IPS-20b (cell line): ENCODE data around the gene NDUFA6.
A peak's percentile ranks its signal among the peaks of the same experiment; 100 is the strongest.

Experiments
- H3K27ac ChIP-seq: one replicate; pipeline ENCODE4 v1.5.1; 2013; ENCODE audit warnings: low read length
- H3K27me3 ChIP-seq: 2 replicates; pipeline ENCODE4 v1.6.1; 2013; ENCODE audit warnings: mild to moderate bottlenecking, low read length, inconsistent platforms; ENCODE audit not compliant: insufficient read depth
- H3K36me3 ChIP-seq: 2 replicates; pipeline ENCODE4 v1.6.1; 2013; ENCODE audit warnings: low read depth, mild to moderate bottlenecking, inconsistent platforms, low read length, moderate library complexity; ENCODE audit not compliant: insufficient read depth
- H3K4me1 ChIP-seq: 2 replicates; pipeline ENCODE4 v1.6.1; 2013; ENCODE audit warnings: mild to moderate bottlenecking, control low read depth, inconsistent platforms, low read length, moderate library complexity; ENCODE audit not compliant: insufficient read depth
- H3K4me3 ChIP-seq: 2 replicates; pipeline ENCODE4 v1.5.1; 2013; ENCODE audit warnings: mild to moderate bottlenecking, low read length, inconsistent platforms
- H3K9ac ChIP-seq: 2 replicates; pipeline ENCODE4 v1.6.1; 2013; ENCODE audit warnings: low read depth, mild to moderate bottlenecking, inconsistent platforms, low read length, moderate library complexity
- H3K9me3 ChIP-seq: 2 replicates; pipeline ENCODE4 v1.6.1; 2013; ENCODE audit warnings: mild to moderate bottlenecking, low read depth, low read length, inconsistent platforms; ENCODE audit not compliant: insufficient read depth

Gene NDUFA6

GRCh38 chr22:42067671-42068251, 22.8 kb downstream of the NDUFA6 start:
- Histone ChIP-seq H3K9me3 (no peaks in the 10 kb centered on the region), H3K4me1 (peaks cover 20% of the 10 kb centered on the region; the same call in 1 of the 2 replicates), H3K36me3 (peaks cover 23% of the 10 kb centered on the region), H3K27me3 (peaks cover 5% of the 10 kb centered on the region; the same call in 1 of the 2 replicates), H3K4me3 (no peak overlapping the region), H3K9ac (no peak overlapping the region), H3K27ac (no peak overlapping the region)

- H3K4me1 ChIP-seq = peaks cover 20% of the 10 kb centered on the region; the same call in 1 of the 2 replicates
- H3K9me3 ChIP-seq = no peaks in the 10 kb centered on the region
- peaks cover 23% of the 10 kb centered on the region for H3K36me3 ChIP-seq
- H3K4me3 ChIP-seq = no peak overlapping the region
- no peak overlapping the region for H3K9ac ChIP-seq
- H3K27me3 ChIP-seq = peaks cover 5% of the 10 kb centered on the region; the same call in 1 of the 2 replicates
- H3K27ac ChIP-seq = no peak overlapping the region
Observed at GRCh38 chr22:42066937-42067336, 23.6 kb downstream of the NDUFA6 start.

GRCh38 chr22:42066126-42066761, 24.3 kb downstream of the NDUFA6 start:
- peaks cover 27% of the 10 kb centered on the region for H3K36me3 ChIP-seq
- H3K9ac ChIP-seq = no peak overlapping the region
- peaks cover 5% of the 10 kb centered on the region; the same call in 1 of the 2 replicates for H3K27me3 ChIP-seq
- H3K4me1 ChIP-seq = peaks cover 19% of the 10 kb centered on the region; the same call in 1 of the 2 replicates
- no peak overlapping the region for H3K27ac ChIP-seq
- H3K4me3 ChIP-seq = no peak overlapping the region
- H3K9me3 ChIP-seq = no peaks in the 10 kb centered on the region

GRCh38 chr22:42065438-42066125, 25.0 kb downstream of the NDUFA6 start:
- Histone ChIP-seq H3K4me3 (peak overlapping the region; percentile 39), H3K36me3 (peaks cover 33% of the 10 kb centered on the region), H3K4me1 (peaks cover 15% of the 10 kb centered on the region; the same call in 1 of the 2 replicates), H3K9ac (no peak overlapping the region; the same call in 1 of the 2 replicates), H3K27me3 (peaks cover 5% of the 10 kb centered on the region; the same call in 1 of the 2 replicates), H3K9me3 (no peaks in the 10 kb centered on the region), H3K27ac (no peak overlapping the region)

- Histone ChIP-seq H3K9me3 (no peaks in the 10 kb centered on the region), H3K27ac (no peak overlapping the region), H3K9ac (no peak overlapping the region; the same call in 1 of the 2 replicates), H3K4me1 (peaks cover 10% of the 10 kb centered on the region; the same call in 1 of the 2 replicates), H3K4me3 (peak overlapping the region; percentile 39), H3K27me3 (peaks cover 3% of the 10 kb centered on the region; the same call in 1 of the 2 replicates), H3K36me3 (peaks cover 42% of the 10 kb centered on the region)
Observed at GRCh38 chr22:42064629-42065028, 25.9 kb downstream of the NDUFA6 start.

DNA sequence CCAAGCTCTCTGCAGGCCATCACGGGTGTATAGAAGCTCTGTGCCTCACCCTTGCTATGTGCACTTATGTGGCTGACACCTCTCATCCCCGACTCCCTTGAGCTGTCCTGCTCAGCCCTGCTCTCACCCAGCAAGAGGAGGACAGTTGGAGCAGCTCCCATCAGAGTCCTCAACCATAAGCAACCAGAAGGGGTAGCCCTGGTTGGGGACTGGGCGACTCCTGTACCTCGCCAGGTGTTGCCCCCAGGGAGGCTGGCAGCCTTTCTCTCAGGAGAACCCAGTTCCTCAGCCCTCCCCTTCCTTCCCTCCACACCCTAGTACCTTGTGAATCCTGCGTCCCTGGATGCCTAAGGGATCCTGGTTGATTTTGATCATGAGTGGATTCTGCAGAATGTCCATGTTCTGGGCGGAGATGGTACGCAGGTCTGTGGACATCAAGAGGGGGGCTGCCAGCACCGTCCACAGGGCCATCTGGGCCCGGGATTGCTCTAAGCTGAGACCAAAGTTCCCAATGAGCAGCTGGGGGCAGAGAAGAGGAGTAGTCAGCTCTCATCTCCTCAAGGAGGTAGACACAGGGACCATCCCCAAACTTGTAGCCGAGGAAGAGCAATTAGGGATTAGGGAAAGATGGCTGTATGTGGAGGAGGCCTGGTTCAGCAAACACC, 27.9 kb downstream of the NDUFA6 start:
- H3K27ac ChIP-seq = no peak overlapping the region
- no peaks in the 10 kb centered on the region for H3K27me3 ChIP-seq
- H3K4me1 ChIP-seq = peaks cover 10% of the 10 kb centered on the region; the same call in 1 of the 2 replicates
- H3K9ac ChIP-seq = no peak overlapping the region
- H3K36me3 ChIP-seq = peaks cover 53% of the 10 kb centered on the region
- H3K4me3 ChIP-seq = no peak overlapping the region
- peaks cover 12% of the 10 kb centered on the region; the same call in 1 of the 2 replicates for H3K9me3 ChIP-seq

GRCh38 chr22:42061041-42061440, 29.5 kb downstream of the NDUFA6 start:
- H3K36me3 ChIP-seq = peaks cover 43% of the 10 kb centered on the region

GRCh38 chr22:42060489-42060888, 30.1 kb downstream of the NDUFA6 start:
- Histone ChIP-seq H3K4me3 (no peak overlapping the region), H3K4me1 (peaks cover 6% of the 10 kb centered on the region; the same call in 1 of the 2 replicates), H3K9ac (no peak overlapping the region), H3K27ac (no peak overlapping the region), H3K27me3 (no peaks in the 10 kb centered on the region), H3K36me3 (peaks cover 43% of the 10 kb centered on the region), H3K9me3 (peaks cover 26% of the 10 kb centered on the region)

More at GRCh38 chr22:42061041-42061440, 29.5 kb downstream of the NDUFA6 start:
- Histone ChIP-seq H3K4me1 (peaks cover 10% of the 10 kb centered on the region; the same call in 1 of the 2 replicates), H3K9ac (no peak overlapping the region), H3K27ac (no peak overlapping the region), H3K4me3 (no peak overlapping the region), H3K27me3 (no peaks in the 10 kb centered on the region), H3K9me3 (peaks cover 26% of the 10 kb centered on the region)

DNA sequence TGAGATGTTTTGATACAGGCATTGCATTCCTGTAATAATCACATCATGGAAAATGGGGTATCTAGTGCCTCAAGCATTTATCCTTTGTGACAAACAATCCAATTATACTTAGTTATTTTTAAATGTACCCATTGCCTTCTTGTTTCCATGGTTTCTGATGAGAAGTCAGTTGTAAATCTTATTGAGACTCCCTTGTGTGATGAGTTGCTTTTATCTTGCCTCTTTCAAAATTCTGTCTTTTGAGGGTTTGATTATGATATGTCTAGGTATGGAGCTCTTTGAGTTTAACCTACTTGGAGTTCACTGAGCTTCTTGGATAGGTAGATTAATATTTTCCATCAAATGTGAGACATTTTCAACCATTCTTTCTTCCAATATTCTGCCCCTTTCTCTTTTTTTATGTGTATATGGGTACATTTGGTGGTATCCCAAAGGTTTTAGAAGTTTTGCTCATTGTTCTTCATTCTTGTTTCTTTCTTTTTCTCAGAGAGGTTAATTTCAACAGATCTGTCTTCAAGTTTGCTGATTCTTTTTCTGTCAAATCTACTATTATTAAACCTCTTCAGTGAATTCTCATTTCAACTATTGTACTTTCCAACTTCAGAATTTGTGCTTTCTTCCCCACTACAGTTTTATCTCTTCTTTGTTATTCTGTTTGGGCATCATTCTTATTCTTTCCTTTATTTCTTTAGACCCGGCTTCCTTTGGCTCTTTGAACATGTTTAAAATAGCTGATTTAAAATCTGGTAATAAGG, 33.6 kb downstream of the NDUFA6 start:
- Histone ChIP-seq H3K36me3 (peaks cover 35% of the 10 kb centered on the region), H3K27ac (no peak overlapping the region), H3K27me3 (no peaks in the 10 kb centered on the region), H3K9me3 (peaks cover 26% of the 10 kb centered on the region), H3K4me3 (no peak overlapping the region), H3K4me1 (no peaks in the 10 kb centered on the region), H3K9ac (no peak overlapping the region)

DNA sequence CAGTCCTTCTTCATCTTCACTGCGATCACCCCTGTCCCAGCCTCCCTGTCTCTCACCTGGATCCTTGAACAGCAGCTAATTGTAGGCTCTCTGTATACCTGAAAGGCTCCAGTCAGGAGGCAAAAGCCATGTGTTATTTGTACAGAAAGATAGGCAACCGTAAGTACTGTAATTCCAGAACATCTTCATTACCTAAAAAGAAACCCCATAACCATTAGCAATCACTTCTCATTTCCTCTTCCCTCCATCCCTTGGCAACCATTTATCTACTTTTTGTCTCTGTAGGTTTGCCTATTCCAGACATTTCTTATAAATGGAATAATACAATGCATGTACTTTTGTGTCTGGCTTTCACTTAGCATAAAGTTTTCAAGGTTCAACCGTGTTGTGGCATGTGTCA, 37.8 kb downstream of the NDUFA6 start:
- H3K4me3 ChIP-seq = no peak overlapping the region
- H3K4me1 ChIP-seq = no peaks in the 10 kb centered on the region
- no peak overlapping the region for H3K9ac ChIP-seq
- no peak overlapping the region for H3K27ac ChIP-seq
- H3K36me3 ChIP-seq = no peaks in the 10 kb centered on the region
- peaks cover 14% of the 10 kb centered on the region for H3K9me3 ChIP-seq
- H3K27me3 ChIP-seq = no peaks in the 10 kb centered on the region
